Kidney tubule cell (primary cell): Measurements from ENCODE around the gene TBL1X.
"Not testable (repeated sequence)": the region's sequence is repeated elsewhere in the genome, so short reads cannot be mapped to it uniquely, and the experiment has no call there.

Experiments
- DNase-seq: peaks from one replicate; pipeline ENCODE4 v3.0.0-alpha.2; 2018; ENCODE audit warnings: low spot score

The TBL1X gene

GRCh38 chrX:9459186-9459748 lies 5.6 kb upstream of the TBL1X start:
- DNase-seq, result no peak

- DNase-seq, result no peak
Observed at GRCh38 chrX:9461087-9461486, 3.8 kb upstream of the TBL1X start.

GRCh38 chrX:9462456-9462855 lies 2.4 kb upstream of the TBL1X start:
- DNase-seq, result no peak

- DNase-seq, result peak; percentile 7
Observed at GRCh38 chrX:9465380-9466123, 694 bp downstream of the TBL1X start.

DNA sequence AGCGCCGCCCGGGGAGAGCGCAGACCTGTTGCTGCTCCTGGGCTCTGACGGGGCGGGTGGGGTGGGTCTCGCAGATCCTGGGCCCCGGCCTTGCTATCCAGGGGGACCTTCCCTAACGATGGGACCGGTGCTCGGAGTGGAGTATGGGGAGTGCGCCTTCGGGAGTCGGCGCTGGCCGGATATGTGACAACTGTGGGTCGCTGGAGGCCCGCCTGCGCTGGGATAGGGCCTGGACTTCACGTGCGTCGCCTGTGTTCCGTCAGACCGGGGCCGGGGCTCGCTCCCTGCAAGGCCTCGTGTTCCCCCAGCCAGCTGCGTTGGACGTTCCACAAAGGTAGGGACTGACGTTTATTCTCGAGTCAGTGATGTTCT lies 1.3 kb downstream of the TBL1X start:
- DNase-seq, result peak; percentile 45

DNA sequence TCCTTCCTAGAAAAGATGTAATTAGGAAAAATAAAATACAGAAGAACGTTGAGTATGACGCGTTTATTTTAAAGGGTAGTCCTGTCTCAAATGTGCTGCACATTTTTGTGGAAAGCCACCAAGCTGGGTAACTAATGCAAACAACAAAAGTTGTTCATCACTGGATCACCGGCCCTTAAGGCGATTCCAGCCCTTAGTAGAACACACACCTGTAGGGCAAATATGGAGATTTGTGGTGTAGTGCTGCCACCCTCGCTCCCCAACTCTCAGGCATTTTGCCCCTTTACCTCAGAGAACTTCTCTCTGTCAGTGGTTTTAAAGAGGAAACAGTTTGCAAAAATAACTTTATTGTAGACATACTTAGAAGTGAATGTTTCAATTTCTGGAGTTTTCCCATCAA lies 1.9 kb downstream of the TBL1X start:
- peak; percentile 6 for DNase-seq

GRCh38 chrX:9467146-9467545 lies 2.3 kb downstream of the TBL1X start:
- DNase-seq, result peak; percentile 9

DNA sequence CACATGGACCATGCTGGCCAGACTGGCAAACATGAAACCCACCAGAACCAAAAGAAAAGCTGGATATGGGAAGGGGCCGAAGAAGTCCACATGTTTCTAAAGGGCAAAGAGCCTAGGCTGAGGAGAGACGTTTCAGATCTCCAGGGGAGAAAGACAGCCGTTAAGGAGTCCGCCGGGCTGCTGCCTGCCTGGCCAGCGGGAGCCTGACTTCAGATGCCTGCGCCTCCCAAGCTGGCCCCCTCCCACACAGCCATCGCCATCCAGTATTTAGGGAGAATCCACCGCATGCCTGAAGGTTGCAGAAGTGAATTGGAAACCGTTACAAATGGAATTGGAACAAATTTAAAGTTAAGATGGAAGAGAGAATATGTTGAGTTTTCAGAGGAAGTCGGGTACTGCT lies 2.9 kb downstream of the TBL1X start:
- DNase-seq, result no peak

- DNase-seq, result no peak
Observed at GRCh38 chrX:9471571-9471985, 6.7 kb downstream of the TBL1X start.

GRCh38 chrX:9473708-9474107 lies 8.8 kb downstream of the TBL1X start:
- DNase-seq, result no peak

- DNase-seq, result not testable (repeated sequence)
Observed at GRCh38 chrX:9475417-9475816, 10.6 kb downstream of the TBL1X start.

GRCh38 chrX:9475984-9476383 lies 11.1 kb downstream of the TBL1X start:
- DNase-seq, result no peak

- DNase-seq, result no peak
Observed at GRCh38 chrX:9476810-9477575, 12.1 kb downstream of the TBL1X start.

DNA sequence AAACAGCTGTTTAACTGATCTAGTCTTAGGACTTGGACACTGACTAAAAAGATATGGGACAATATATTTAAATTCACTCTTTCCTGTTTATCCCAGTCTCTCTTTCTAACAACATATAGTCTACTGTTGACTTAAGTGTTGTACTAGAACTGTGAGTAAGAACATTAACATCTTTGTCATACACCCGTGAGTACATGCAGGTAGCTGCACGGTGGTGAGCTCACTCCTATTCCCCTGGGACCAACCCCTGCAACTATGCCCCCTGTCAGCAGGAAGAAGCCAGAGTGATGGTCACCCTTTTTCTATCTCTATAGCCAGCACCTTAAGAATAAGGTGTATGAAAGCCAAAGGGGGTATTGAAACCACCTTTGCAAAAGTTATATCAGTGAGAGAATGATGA lies 17.6 kb downstream of the TBL1X start:
- peak; percentile 69 for DNase-seq

DNA sequence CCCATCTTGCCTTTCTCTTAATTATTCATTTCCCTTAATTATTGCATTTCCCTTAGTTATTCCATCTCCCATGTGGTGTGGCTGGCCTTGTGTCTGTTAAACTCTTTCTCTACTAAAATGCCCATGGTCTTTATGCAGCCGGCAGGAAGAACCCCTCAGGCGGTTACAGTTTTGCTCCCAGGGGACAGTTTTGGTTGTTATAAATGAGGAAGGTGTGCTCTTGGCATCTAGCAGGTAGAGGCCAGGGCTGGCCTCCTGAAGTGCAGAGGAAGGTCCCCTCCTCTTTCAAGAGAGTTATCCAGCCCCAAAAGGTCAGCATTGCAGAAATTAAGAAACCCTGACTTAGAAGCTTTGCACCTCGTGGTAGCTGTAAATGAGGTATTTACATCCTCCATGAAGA lies 18.0 kb downstream of the TBL1X start:
- no peak for DNase-seq

- no peak for DNase-seq
Observed at GRCh38 chrX:9483376-9483775, 18.5 kb downstream of the TBL1X start.

DNA sequence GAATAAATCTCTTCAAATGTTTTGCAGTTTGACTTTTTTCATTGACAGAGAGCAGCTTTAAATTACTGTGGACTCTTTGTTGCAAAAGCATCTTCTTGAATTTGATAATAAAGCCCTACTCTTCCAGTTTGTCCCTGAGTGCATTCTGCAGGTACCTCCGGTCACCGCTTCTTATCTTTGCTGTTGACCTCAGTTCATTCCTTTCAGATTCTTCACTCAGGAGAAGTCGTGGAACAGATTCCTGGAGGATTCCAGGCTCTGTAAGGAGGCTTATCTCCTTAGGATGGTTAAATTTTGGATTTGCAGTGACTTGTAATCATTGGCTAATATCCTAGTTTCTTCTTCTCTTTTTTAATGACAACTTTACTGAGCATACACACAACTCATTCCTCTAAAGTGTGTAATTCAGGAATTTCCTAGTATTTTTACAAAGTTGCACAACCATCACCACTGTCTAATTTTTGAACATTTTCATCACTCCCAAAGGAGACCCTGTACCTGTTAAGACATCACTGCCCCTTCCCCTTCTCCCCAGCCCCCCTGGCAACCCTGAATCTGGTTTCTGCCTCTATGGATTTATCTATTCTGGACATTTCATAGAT lies 22.0 kb downstream of the TBL1X start:
- DNase-seq, result no peak

- no peak for DNase-seq
Observed at GRCh38 chrX:9488586-9488985, 23.7 kb downstream of the TBL1X start.

GRCh38 chrX:9489234-9489633 lies 24.4 kb downstream of the TBL1X start:
- DNase-seq, result no peak

DNA sequence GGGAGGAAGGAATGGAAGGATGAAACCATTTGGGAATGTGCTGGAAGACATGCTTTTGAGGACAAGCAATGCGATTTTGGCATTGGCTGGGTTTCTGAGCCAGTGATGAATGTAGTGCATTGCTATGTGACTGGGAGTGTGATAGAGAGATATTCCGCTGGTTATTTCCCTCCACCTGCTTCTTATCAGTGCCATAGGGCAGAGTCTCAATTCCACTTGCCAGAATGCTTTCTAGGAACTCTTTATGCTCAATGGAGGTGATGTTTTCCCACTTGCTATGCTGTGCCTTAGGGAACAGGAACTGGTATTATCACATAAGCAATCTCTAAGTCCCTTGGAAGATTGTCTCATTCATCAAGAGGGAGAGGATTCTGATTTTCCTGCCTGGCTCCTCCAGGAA lies 28.0 kb downstream of the TBL1X start:
- no peak for DNase-seq

GRCh38 chrX:9493936-9494335 lies 29.1 kb downstream of the TBL1X start:
- DNase-seq, result peak; percentile 52

GRCh38 chrX:9494771-9495170 lies 29.9 kb downstream of the TBL1X start:
- no peak for DNase-seq

GRCh38 chrX:9495496-9495895 lies 30.6 kb downstream of the TBL1X start:
- DNase-seq, result no peak
